ENCODE results near the gene HOXB5.

The HOXB5 gene

DNA sequence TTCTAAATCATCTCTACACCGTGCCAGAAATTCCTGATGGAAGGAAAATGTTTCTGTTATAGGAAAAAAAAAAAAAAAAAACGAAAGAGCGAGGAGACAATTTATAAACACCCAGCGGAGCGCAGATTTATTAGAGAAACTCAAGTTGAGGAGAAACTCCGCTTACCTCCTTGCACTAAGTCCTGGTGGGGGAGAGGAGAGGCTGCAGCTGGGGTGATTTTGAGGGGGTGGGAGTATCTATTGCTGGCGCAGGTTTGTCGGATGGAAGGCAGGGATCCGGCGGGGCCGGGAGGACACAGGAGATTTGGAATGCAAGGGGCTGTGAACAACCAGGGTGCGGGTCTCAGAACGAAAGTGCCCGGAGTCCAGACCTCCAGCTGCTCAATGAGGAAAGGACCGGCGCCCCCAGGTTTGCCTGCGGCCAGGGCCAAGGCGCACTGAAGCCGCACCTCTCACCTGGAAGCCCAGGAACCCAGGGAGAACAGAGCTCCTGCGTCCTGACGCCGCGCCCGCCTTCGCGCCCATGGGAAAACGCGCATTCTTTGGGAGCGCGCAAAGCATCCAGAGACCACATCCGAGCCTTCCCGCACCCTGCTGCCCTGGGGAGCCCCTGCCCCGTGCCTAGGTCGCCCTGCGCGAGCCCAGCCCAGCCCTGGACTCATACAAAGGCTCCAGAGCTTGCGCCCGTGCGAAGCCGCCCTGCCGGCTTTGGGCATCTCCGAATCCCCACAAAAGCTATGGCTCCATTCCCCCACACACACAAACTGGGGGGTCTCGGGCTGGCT is 24.1 kb upstream of the HOXB5 start:
- no peak for TF ChIP-seq TCF4 (CRISPR knock-in tag; IDR thresholded peaks at IDR 0.05; ENCODE audit: borderline replicate concordance)
- no peak for TF ChIP-seq ZC3H10 (CRISPR knock-in tag; IDR thresholded peaks at IDR 0.05)
- TF ChIP-seq, protein P1, sequence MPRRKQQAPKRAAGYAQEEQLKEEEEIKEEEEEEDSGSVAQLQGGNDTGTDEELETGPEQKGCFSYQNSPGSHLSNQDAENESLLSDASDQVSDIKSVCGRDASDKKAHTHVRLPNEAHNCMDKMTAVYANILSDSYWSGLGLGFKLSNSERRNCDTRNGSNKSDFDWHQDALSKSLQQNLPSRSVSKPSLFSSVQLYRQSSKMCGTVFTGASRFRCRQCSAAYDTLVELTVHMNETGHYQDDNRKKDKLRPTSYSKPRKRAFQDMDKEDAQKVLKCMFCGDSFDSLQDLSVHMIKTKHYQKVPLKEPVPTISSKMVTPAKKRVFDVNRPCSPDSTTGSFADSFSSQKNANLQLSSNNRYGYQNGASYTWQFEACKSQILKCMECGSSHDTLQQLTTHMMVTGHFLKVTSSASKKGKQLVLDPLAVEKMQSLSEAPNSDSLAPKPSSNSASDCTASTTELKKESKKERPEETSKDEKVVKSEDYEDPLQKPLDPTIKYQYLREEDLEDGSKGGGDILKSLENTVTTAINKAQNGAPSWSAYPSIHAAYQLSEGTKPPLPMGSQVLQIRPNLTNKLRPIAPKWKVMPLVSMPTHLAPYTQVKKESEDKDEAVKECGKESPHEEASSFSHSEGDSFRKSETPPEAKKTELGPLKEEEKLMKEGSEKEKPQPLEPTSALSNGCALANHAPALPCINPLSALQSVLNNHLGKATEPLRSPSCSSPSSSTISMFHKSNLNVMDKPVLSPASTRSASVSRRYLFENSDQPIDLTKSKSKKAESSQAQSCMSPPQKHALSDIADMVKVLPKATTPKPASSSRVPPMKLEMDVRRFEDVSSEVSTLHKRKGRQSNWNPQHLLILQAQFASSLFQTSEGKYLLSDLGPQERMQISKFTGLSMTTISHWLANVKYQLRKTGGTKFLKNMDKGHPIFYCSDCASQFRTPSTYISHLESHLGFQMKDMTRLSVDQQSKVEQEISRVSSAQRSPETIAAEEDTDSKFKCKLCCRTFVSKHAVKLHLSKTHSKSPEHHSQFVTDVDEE (CRISPR knock-in tag; IDR thresholded peaks at IDR 0.05) = no peak
- no peak for TF ChIP-seq ZNF70 (CRISPR knock-in tag; IDR thresholded peaks at IDR 0.05)
- no peak for TF ChIP-seq ZFP3 (CRISPR knock-in tag; IDR thresholded peaks at IDR 0.05)
- TF ChIP-seq PPARA (CRISPR knock-in tag; IDR thresholded peaks at IDR 0.05; ENCODE audit: borderline replicate concordance) = no peak
- no peak for TF ChIP-seq ISL1 (CRISPR knock-in tag; IDR thresholded peaks at IDR 0.05)
- TF ChIP-seq ZFP30 (CRISPR knock-in tag; IDR thresholded peaks at IDR 0.05) = no peak
- no peak for TF ChIP-seq BACH2 (CRISPR knock-in tag; IDR thresholded peaks at IDR 0.05; ENCODE audit: borderline replicate concordance)
- TF ChIP-seq, protein P2, sequence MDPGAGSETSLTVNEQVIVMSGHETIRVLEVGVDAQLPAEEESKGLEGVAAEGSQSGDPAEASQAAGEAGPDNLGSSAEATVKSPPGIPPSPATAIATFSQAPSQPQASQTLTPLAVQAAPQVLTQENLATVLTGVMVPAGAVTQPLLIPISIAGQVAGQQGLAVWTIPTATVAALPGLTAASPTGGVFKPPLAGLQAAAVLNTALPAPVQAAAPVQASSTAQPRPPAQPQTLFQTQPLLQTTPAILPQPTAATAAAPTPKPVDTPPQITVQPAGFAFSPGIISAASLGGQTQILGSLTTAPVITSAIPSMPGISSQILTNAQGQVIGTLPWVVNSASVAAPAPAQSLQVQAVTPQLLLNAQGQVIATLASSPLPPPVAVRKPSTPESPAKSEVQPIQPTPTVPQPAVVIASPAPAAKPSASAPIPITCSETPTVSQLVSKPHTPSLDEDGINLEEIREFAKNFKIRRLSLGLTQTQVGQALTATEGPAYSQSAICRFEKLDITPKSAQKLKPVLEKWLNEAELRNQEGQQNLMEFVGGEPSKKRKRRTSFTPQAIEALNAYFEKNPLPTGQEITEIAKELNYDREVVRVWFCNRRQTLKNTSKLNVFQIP (CRISPR knock-in tag; IDR thresholded peaks at IDR 0.05; ENCODE audit: borderline replicate concordance, low read depth) = no peak
- no peak for TF ChIP-seq SNAI2 (CRISPR knock-in tag; IDR thresholded peaks at IDR 0.05)
- no peak for TF ChIP-seq RARB (CRISPR knock-in tag; IDR thresholded peaks at IDR 0.05)
- no peak for TF ChIP-seq GLIS3 (CRISPR knock-in tag; IDR thresholded peaks at IDR 0.05)
- TF ChIP-seq, protein P3, sequence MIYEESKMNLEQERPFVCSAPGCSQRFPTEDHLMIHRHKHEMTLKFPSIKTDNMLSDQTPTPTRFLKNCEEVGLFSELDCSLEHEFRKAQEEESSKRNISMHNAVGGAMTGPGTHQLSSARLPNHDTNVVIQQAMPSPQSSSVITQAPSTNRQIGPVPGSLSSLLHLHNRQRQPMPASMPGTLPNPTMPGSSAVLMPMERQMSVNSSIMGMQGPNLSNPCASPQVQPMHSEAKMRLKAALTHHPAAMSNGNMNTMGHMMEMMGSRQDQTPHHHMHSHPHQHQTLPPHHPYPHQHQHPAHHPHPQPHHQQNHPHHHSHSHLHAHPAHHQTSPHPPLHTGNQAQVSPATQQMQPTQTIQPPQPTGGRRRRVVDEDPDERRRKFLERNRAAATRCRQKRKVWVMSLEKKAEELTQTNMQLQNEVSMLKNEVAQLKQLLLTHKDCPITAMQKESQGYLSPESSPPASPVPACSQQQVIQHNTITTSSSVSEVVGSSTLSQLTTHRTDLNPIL (CRISPR knock-in tag; IDR thresholded peaks at IDR 0.05; ENCODE audit: low read depth) = no peak
- TF ChIP-seq, protein P4, sequence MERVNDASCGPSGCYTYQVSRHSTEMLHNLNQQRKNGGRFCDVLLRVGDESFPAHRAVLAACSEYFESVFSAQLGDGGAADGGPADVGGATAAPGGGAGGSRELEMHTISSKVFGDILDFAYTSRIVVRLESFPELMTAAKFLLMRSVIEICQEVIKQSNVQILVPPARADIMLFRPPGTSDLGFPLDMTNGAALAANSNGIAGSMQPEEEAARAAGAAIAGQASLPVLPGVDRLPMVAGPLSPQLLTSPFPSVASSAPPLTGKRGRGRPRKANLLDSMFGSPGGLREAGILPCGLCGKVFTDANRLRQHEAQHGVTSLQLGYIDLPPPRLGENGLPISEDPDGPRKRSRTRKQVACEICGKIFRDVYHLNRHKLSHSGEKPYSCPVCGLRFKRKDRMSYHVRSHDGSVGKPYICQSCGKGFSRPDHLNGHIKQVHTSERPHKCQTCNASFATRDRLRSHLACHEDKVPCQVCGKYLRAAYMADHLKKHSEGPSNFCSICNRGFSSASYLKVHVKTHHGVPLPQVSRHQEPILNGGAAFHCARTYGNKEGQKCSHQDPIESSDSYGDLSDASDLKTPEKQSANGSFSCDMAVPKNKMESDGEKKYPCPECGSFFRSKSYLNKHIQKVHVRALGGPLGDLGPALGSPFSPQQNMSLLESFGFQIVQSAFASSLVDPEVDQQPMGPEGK (CRISPR knock-in tag; IDR thresholded peaks at IDR 0.05; ENCODE audit: borderline replicate concordance) = no peak
- TF ChIP-seq CSDC2 (CRISPR knock-in tag; IDR thresholded peaks at IDR 0.05) = no peak
- no peak for TF ChIP-seq ARNTL (CRISPR knock-in tag; IDR thresholded peaks at IDR 0.05; ENCODE audit: borderline replicate concordance, low read depth)
- TF ChIP-seq TOX (CRISPR knock-in tag; IDR thresholded peaks at IDR 0.05; ENCODE audit: borderline replicate concordance) = no peak
- no peak for ATAC-seq

DNA sequence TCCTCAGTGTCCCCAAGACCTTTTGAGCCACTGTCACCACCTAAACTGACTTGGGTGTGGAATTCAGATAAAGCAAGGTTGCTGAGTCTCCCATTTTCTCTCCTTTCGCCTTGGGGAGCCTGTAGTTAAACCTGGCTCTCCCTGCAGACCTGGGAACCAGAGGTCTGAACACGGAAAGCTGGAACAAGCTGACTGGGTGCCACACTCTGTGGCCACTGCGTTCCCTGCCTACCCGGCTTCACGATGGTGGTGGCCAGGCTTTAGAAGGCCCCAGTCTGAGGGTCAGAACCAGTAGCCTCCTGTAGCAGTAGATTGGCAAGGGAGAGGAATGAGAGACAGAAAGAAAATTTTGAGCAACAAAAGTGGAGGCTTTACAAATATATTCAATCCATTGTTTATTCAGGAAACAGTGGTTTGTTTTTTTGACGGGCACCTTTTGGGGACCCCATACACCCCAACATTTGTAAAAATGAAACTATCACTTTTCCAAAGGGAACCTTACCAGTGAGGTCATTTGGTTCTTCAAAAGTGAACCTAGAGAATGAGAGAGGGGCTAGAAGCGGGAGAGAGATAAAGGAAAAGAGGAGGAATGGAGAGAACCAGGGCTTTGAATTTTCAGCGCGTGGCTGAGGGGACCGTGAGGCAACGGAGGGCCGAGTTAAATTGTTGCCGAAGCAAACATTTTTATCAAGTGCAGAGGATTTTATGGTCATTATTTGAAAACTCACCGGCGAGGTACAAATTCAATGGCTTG is 23.3 kb upstream of the HOXB5 start:
- no peak for TF ChIP-seq ISL1 (CRISPR knock-in tag; IDR thresholded peaks at IDR 0.05)
- no peak for TF ChIP-seq ZC3H10 (CRISPR knock-in tag; IDR thresholded peaks at IDR 0.05)
- no peak for TF ChIP-seq ZFP3 (CRISPR knock-in tag; IDR thresholded peaks at IDR 0.05)
- no peak for TF ChIP-seq ZFP30 (CRISPR knock-in tag; IDR thresholded peaks at IDR 0.05)
- TF ChIP-seq PPARA (CRISPR knock-in tag; IDR thresholded peaks at IDR 0.05; ENCODE audit: borderline replicate concordance) = no peak
- no peak for TF ChIP-seq ZNF70 (CRISPR knock-in tag; IDR thresholded peaks at IDR 0.05)
- no peak for TF ChIP-seq RARB (CRISPR knock-in tag; IDR thresholded peaks at IDR 0.05)
- TF ChIP-seq, protein P1 (CRISPR knock-in tag; IDR thresholded peaks at IDR 0.05) = no peak
- TF ChIP-seq SNAI2 (CRISPR knock-in tag; IDR thresholded peaks at IDR 0.05) = no peak
- TF ChIP-seq, protein P2 (CRISPR knock-in tag; IDR thresholded peaks at IDR 0.05; ENCODE audit: borderline replicate concordance, low read depth) = no peak
- no peak for TF ChIP-seq GLIS3 (CRISPR knock-in tag; IDR thresholded peaks at IDR 0.05)
- TF ChIP-seq ESRRG (CRISPR knock-in tag; IDR thresholded peaks at IDR 0.05) = no peak
- no peak for TF ChIP-seq BACH2 (CRISPR knock-in tag; IDR thresholded peaks at IDR 0.05; ENCODE audit: borderline replicate concordance)
- no peak for TF ChIP-seq OSR1 (CRISPR knock-in tag; IDR thresholded peaks at IDR 0.05)
- TF ChIP-seq, protein P5, sequence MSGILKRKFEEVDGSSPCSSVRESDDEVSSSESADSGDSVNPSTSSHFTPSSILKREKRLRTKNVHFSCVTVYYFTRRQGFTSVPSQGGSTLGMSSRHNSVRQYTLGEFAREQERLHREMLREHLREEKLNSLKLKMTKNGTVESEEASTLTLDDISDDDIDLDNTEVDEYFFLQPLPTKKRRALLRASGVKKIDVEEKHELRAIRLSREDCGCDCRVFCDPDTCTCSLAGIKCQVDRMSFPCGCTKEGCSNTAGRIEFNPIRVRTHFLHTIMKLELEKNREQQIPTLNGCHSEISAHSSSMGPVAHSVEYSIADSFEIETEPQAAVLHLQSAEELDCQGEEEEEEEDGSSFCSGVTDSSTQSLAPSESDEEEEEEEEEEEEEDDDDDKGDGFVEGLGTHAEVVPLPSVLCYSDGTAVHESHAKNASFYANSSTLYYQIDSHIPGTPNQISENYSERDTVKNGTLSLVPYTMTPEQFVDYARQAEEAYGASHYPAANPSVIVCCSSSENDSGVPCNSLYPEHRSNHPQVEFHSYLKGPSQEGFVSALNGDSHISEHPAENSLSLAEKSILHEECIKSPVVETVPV (CRISPR knock-in tag; IDR thresholded peaks at IDR 0.05) = no peak
- no peak for ATAC-seq
